ENCODE results near the gene JUP. TPM values are rescaled to one million over a fixed set of nuclear protein-coding genes. Genes with fewer than 3 reads are reported as not detected.
A peak's percentile ranks its signal among the peaks of the same experiment; 100 is the strongest.

JUP gene
- total and polyA plus RNA-seq, 2 experiments from 2014 or later, result 209 to 214 TPM

GRCh38 chr17:41799366-41799765 lies 12.9 kb upstream of the JUP start:
- no peaks in the 10 kb centered on the region for H3K36me3 ChIP-seq (replicated peaks; ENCODE audit: insufficient read depth, low read depth)
- 94% methylated on average over 7 of the region's 8 CpGs for WGBS (ENCODE audit: low lambda C conversion rate, missing lambda C conversion rate)
- no peak overlapping the region for H2AFZ ChIP-seq
- H3K9me2 ChIP-seq (replicated peaks; ENCODE audit: insufficient read depth), result no peaks in the 10 kb centered on the region
- H3K9me3 ChIP-seq (ENCODE audit: low read depth), result no peaks in the 10 kb centered on the region
- H3K4me1 ChIP-seq (ENCODE audit: insufficient read depth), result peaks cover 31% of the 10 kb centered on the region
- no peaks in the 10 kb centered on the region for H3K27me3 ChIP-seq
- no peaks in the 10 kb centered on the region for H3K79me2 ChIP-seq
- no peak for DNase-seq (ENCODE audit: low spot score)
- peak overlapping the region; percentile 98 for H3K27ac ChIP-seq
- H3K4me3 ChIP-seq, result no peak overlapping the region
- no peaks in the 10 kb centered on the region for H4K20me1 ChIP-seq (ENCODE audit: insufficient read depth, poor library complexity, severe bottlenecking)
- no peak overlapping the region for H3K4me2 ChIP-seq
- TF ChIP-seq EZH2phosphoT487 (IDR thresholded peaks at IDR 0.05; ENCODE audit: low read depth, severe bottlenecking, unreplicated experiment) (no peak), CTCF (IDR thresholded peaks at IDR 0.05; ENCODE audit: poor library complexity) (no peak), EZH2 (IDR thresholded peaks at IDR 0.05; ENCODE audit: borderline replicate concordance) (no peak)

GRCh38 chr17:41797377-41797776 lies 10.9 kb upstream of the JUP start:
- no peaks in the 10 kb centered on the region for H3K79me2 ChIP-seq
- WGBS (ENCODE audit: low lambda C conversion rate, missing lambda C conversion rate), result 82% methylated on average over 3 of the region's 3 CpGs
- H3K4me1 ChIP-seq (ENCODE audit: insufficient read depth), result peaks cover 43% of the 10 kb centered on the region
- TF ChIP-seq EZH2phosphoT487 (IDR thresholded peaks at IDR 0.05; ENCODE audit: low read depth, severe bottlenecking, unreplicated experiment), result no peak
- TF ChIP-seq EZH2 (IDR thresholded peaks at IDR 0.05; ENCODE audit: borderline replicate concordance), result no peak
- TF ChIP-seq CTCF (IDR thresholded peaks at IDR 0.05; ENCODE audit: poor library complexity), result no peak
- peak; percentile 4 for DNase-seq (ENCODE audit: low spot score)
- H3K9me2 ChIP-seq (replicated peaks; ENCODE audit: insufficient read depth), result no peaks in the 10 kb centered on the region
- H3K36me3 ChIP-seq (replicated peaks; ENCODE audit: insufficient read depth, low read depth), result no peaks in the 10 kb centered on the region
- no peak overlapping the region for H3K4me2 ChIP-seq
- no peaks in the 10 kb centered on the region for H3K9me3 ChIP-seq (ENCODE audit: low read depth)
- no peaks in the 10 kb centered on the region for H3K27me3 ChIP-seq
- H3K27ac ChIP-seq, result no peak overlapping the region
- H2AFZ ChIP-seq, result no peak overlapping the region
- no peaks in the 10 kb centered on the region for H4K20me1 ChIP-seq (ENCODE audit: insufficient read depth, poor library complexity, severe bottlenecking)
- no peak overlapping the region for H3K4me3 ChIP-seq

- Histone ChIP-seq H3K4me2 (no peak overlapping the region), H3K27ac (peak overlapping the region; percentile 97), H3K4me1 (ENCODE audit: insufficient read depth) (peaks cover 49% of the 10 kb centered on the region), H3K36me3 (replicated peaks; ENCODE audit: insufficient read depth, low read depth) (no peaks in the 10 kb centered on the region), H3K4me3 (no peak overlapping the region), H3K27me3 (no peaks in the 10 kb centered on the region), H3K9me3 (ENCODE audit: low read depth) (no peaks in the 10 kb centered on the region), H3K79me2 (no peaks in the 10 kb centered on the region), H4K20me1 (ENCODE audit: insufficient read depth, poor library complexity, severe bottlenecking) (no peaks in the 10 kb centered on the region), H3K9me2 (replicated peaks; ENCODE audit: insufficient read depth) (no peaks in the 10 kb centered on the region), H2AFZ (no peak overlapping the region)
- WGBS (ENCODE audit: low lambda C conversion rate, missing lambda C conversion rate), result 78% methylated on average over 10 of the region's 10 CpGs
- TF ChIP-seq EZH2 (IDR thresholded peaks at IDR 0.05; ENCODE audit: borderline replicate concordance), result no peak
- TF ChIP-seq CTCF (IDR thresholded peaks at IDR 0.05; ENCODE audit: poor library complexity), result no peak
- no peak for TF ChIP-seq EZH2phosphoT487 (IDR thresholded peaks at IDR 0.05; ENCODE audit: low read depth, severe bottlenecking, unreplicated experiment)
- DNase-seq (ENCODE audit: low spot score), result peak; percentile 73
Measured at GRCh38 chr17:41796121-41796895, 9.8 kb upstream of the JUP start.

All from hepatocyte (in vitro differentiated cells).